Mesendoderm (in vitro differentiated cells): ENCODE data around the gene HGD. TPM values are rescaled to one million over a fixed set of nuclear protein-coding genes. Genes with fewer than 3 reads are reported as not detected.

Source experiments
- DNase-seq: peaks from one replicate; pipeline ENCODE4 v3.0.0; 2013
- H2AK5ac ChIP-seq: 2 replicates; pipeline ENCODE4 v1.6.1; 2013; ENCODE audit warnings: low read length, inconsistent platforms
- H2BK120ac ChIP-seq: 2 replicates; pipeline ENCODE4 v1.6.1; 2013; ENCODE audit warnings: low read depth, mild to moderate bottlenecking, low read length, moderate library complexity, mixed read lengths
- H2BK15ac ChIP-seq: replicated peaks from 2 replicates; pipeline ENCODE4 v1.6.1; 2013; ENCODE audit warnings: low read depth, mild to moderate bottlenecking, moderate library complexity
- H2BK5ac ChIP-seq: 2 replicates; pipeline ENCODE4 v1.6.1; 2013; ENCODE audit warnings: low read length, inconsistent platforms
- H3K18ac ChIP-seq: 2 replicates; pipeline ENCODE4 v1.6.1; 2013; ENCODE audit warnings: mild to moderate bottlenecking, low read length, mixed read lengths
- H3K23ac ChIP-seq: one replicate; pipeline ENCODE4 v1.6.1; 2013; ENCODE audit warnings: low read length
- H3K27ac ChIP-seq: 2 replicates; pipeline ENCODE4 v1.5.1; 2013; ENCODE audit warnings: low read depth, mild to moderate bottlenecking, inconsistent platforms, low read length, moderate library complexity
- H3K27me3 ChIP-seq: 2 replicates; pipeline ENCODE4 v1.6.1; 2013; ENCODE audit warnings: low read length, control low read depth, mild to moderate bottlenecking, inconsistent platforms; ENCODE audit not compliant: insufficient read depth, poor library complexity
- H3K36me3 ChIP-seq: 2 replicates; pipeline ENCODE4 v1.6.1; 2013; ENCODE audit warnings: low read length, inconsistent platforms; ENCODE audit not compliant: control insufficient read depth, insufficient read depth
- H3K4ac ChIP-seq: one replicate; pipeline ENCODE4 v1.6.1; 2013; ENCODE audit warnings: low read depth, mild to moderate bottlenecking, low read length, moderate library complexity
- H3K4me1 ChIP-seq: 2 replicates; pipeline ENCODE4 v1.6.1; 2013; ENCODE audit warnings: low read depth, low read length, inconsistent platforms; ENCODE audit not compliant: control insufficient read depth
- H3K4me2 ChIP-seq: 2 replicates; pipeline ENCODE4 v1.6.1; 2013; ENCODE audit warnings: low read length
- H3K4me3 ChIP-seq: 2 replicates; pipeline ENCODE4 v1.5.1; 2013; ENCODE audit warnings: mild to moderate bottlenecking, low read length
- H3K56ac ChIP-seq: one replicate; pipeline ENCODE4 v1.6.1; 2013; ENCODE audit warnings: low read length
- H3K79me1 ChIP-seq: 2 replicates; pipeline ENCODE4 v1.6.1; 2013; ENCODE audit warnings: low read length, inconsistent platforms
- H3K79me2 ChIP-seq: 2 replicates; pipeline ENCODE4 v1.6.1; 2013; ENCODE audit warnings: mild to moderate bottlenecking, low read length; ENCODE audit not compliant: control insufficient read depth, insufficient read depth
- H3K9ac ChIP-seq: 2 replicates; pipeline ENCODE4 v1.6.1; 2013; ENCODE audit warnings: low read length, inconsistent platforms
- H4K5ac ChIP-seq: one replicate; pipeline ENCODE4 v1.6.1; 2013; ENCODE audit warnings: low read length
- H4K8ac ChIP-seq: one replicate; pipeline ENCODE4 v1.6.1; 2013; ENCODE audit warnings: low read depth, mild to moderate bottlenecking, control low read depth, low read length, moderate library complexity
- WGBS: extraction: QIAGEN DNeasy Blood & Tissue Kit; methylation state at CpG from one replicate; pipeline ENCODE4 v1.1.7; 2013; ENCODE audit warnings: low lambda C conversion rate, missing lambda C conversion rate; ENCODE audit not compliant: insufficient coverage; ENCODE audit errors: extremely low coverage; 5-methylcytosine and 5-hydroxymethylcytosine counted together
- small RNA-seq: library from polyadenylated mRNA; stranded (forward); fragments of <200 nt; extraction: miRNeasy Mini kit (QIAGEN cat#:217004); gene quantifications from one replicate; pipeline ENCODE3, GENCODE V24; 2013; ENCODE audit not compliant: insufficient read depth

Gene HGD

GRCh38 chr3:120587332-120587975, 94.6 kb downstream of the HGD start:
- no peak overlapping the region for H4K5ac ChIP-seq
- no peak overlapping the region for H3K4me2 ChIP-seq
- H2BK15ac ChIP-seq: no peak overlapping the region
- no peaks in the 10 kb centered on the region for H3K27me3 ChIP-seq
- no peaks in the 10 kb centered on the region for H3K36me3 ChIP-seq
- no peak overlapping the region for H3K4ac ChIP-seq
- no peaks in the 10 kb centered on the region for H3K79me2 ChIP-seq
- WGBS: no CpG with 5 or more reads among the region's 3 CpGs
- no peak overlapping the region for H2BK5ac ChIP-seq
- H3K18ac ChIP-seq: no peak overlapping the region
- H3K56ac ChIP-seq: no peak overlapping the region
- H3K79me1 ChIP-seq: no peaks in the 10 kb centered on the region
- no peak overlapping the region for H3K23ac ChIP-seq
- H3K4me3 ChIP-seq: no peak overlapping the region
- no peak for DNase-seq
- no peak overlapping the region for H3K9ac ChIP-seq
- H4K8ac ChIP-seq: no peak overlapping the region
- no peak overlapping the region for H3K27ac ChIP-seq
- no peak overlapping the region for H2AK5ac ChIP-seq
- H2BK120ac ChIP-seq: no peak overlapping the region
- no peaks in the 10 kb centered on the region for H3K4me1 ChIP-seq

Small RNAs within 50 kb of the gene (small RNA-seq; reads per million reads assigned to genes)
- gene MTCO1P29 (not detected), gene MTCO2P29 (not detected)
